GM12865 (cell line): ENCODE data around the gene RPS19.

Experiments used
- DNase-seq: peaks from one replicate; pipeline ENCODE4 v3.0.0; 2010; ENCODE audit warnings: low read depth
- H3K4me3 ChIP-seq: 2 replicates; pipeline ENCODE4 v1.5.1; 2011; ENCODE audit warnings: mild to moderate bottlenecking, low read depth, low read length, control low read depth
- CTCF ChIP-seq: IDR thresholded peaks from 2 replicates; pipeline ENCODE4 v1.5.1; 2011; ENCODE audit warnings: low read length, control low read depth, low read depth, inconsistent platforms; ENCODE audit not compliant: insufficient read depth; ENCODE audit errors: missing control alignments

RPS19 gene

GRCh38 chr19:41883821-41884733 lies 24.0 kb downstream of the RPS19 start:
- TF ChIP-seq CTCF: no peak
- peak; percentile 99 for DNase-seq
- peak overlapping the region; percentile 96 for H3K4me3 ChIP-seq

GRCh38 chr19:41886761-41887710 lies 27.0 kb downstream of the RPS19 start:
- peak overlapping the region; percentile 62 for H3K4me3 ChIP-seq
- no peak for TF ChIP-seq CTCF
- peak; percentile 85 for DNase-seq

GRCh38 chr19:41887711-41888382 lies 27.8 kb downstream of the RPS19 start:
- H3K4me3 ChIP-seq: peak overlapping the region; percentile 62
- peak; percentile 35 for TF ChIP-seq CTCF
- peak; percentile 82 for DNase-seq

- no peak for TF ChIP-seq CTCF
- DNase-seq: no peak
- no peak overlapping the region for H3K4me3 ChIP-seq
Observed at GRCh38 chr19:41888926-41889325, 28.9 kb downstream of the RPS19 start.

GRCh38 chr19:41889896-41890295 lies 29.8 kb downstream of the RPS19 start:
- H3K4me3 ChIP-seq: no peak overlapping the region
- DNase-seq: no peak
- no peak for TF ChIP-seq CTCF

GRCh38 chr19:41890936-41891335 lies 30.9 kb downstream of the RPS19 start:
- no peak for TF ChIP-seq CTCF
- no peak for DNase-seq
- H3K4me3 ChIP-seq: no peak overlapping the region
